A549 (cell line): ENCODE measurements around the gene GGTLC2.
"Not testable (repeated sequence)": the region's sequence is repeated elsewhere in the genome, so short reads cannot be mapped to it uniquely, and the experiment has no call there.

Experiments
- CHD2 ChIP-seq: fragments of 150-350 bp; IDR thresholded peaks from 2 replicates; pipeline ENCODE4 v1.6.1; 2014; ENCODE audit warnings: low read length; ENCODE audit not compliant: partially characterized antibody
- CTCF ChIP-seq: fragments of >200 bp; sonication (Bioruptor Twin); formaldehyde crosslinking; IDR thresholded peaks from 3 replicates; pipeline ENCODE4 v1.5.1; 2016
- NFE2L2 ChIP-seq: fragments of 150-350 bp; conservative IDR thresholded peaks from 2 replicates; pipeline ENCODE4 v1.6.1; 2014; ENCODE audit warnings: low read length
- NPAS2 ChIP-seq: fragments of 250-450 bp; sonication (Bioruptor Pico); IDR thresholded peaks from 2 replicates; pipeline ENCODE4 v1.8.0; 2022; ENCODE audit warnings: mild to moderate bottlenecking, moderate library complexity, borderline replicate concordance
- NR3C1 ChIP-seq: fragments of >200 bp; sonication (Bioruptor Twin); formaldehyde crosslinking; IDR thresholded peaks from 3 replicates; pipeline ENCODE4 v1.6.1; 2017
- PBX3 ChIP-seq: IDR thresholded peaks from 2 replicates; pipeline ENCODE4 v1.6.1; 2012
- POLR2A ChIP-seq: IDR thresholded peaks from 2 replicates; pipeline ENCODE4 v1.6.1; 2012; ENCODE audit warnings: mild to moderate bottlenecking, low read length
- RARB ChIP-seq: fragments of 250-450 bp; sonication (Bioruptor Pico); IDR thresholded peaks from 2 replicates; pipeline ENCODE4 v1.8.0; 2021; ENCODE audit warnings: mild to moderate bottlenecking, moderate library complexity
- RNF2 ChIP-seq: fragments of 200-600 bp; sonication (generic); IDR thresholded peaks from 2 replicates; pipeline ENCODE4 v1.6.1; 2016; ENCODE audit warnings: low read depth, mild to moderate bottlenecking, antibody characterized with exemption, moderate library complexity, borderline replicate concordance
- TF ChIP-seq, protein P1 (sequence below): IDR thresholded peaks from 2 replicates; pipeline ENCODE4 v1.6.1; 2012
- TF ChIP-seq, protein P2 (sequence below): fragments of 200-600 bp; sonication (generic); IDR thresholded peaks from 2 replicates; pipeline ENCODE4 v1.6.1; 2016; ENCODE audit warnings: antibody characterized with exemption, mild to moderate bottlenecking, moderate library complexity

DNA sequence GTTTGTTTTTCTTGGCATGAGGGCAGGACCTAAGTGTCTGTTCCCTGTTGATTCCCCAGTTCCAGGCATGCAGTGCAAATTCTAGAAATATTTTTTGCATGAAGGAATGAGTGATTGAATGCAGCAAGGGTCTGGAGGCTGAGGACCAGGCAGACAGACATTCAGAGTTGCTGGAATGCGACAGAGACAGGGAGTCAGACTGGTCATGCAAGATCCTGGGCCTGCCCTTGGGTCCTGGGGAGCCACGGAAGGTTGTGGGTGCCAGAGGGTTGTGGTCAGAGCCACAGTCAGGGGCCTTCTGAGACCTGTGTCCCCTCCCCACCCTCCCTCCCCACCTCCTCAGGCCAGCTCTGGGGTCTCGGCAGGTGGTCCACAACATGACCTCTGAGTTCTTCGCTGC lies 1.6 kb downstream of the GGTLC2 start:
- TF ChIP-seq POLR2A; CTCF; NR3C1; NPAS2 (CRISPR knock-in tag); CHD2; RNF2; RARB (CRISPR knock-in tag); NFE2L2; PBX3: not testable (repeated sequence)
- TF ChIP-seq, protein P1, sequence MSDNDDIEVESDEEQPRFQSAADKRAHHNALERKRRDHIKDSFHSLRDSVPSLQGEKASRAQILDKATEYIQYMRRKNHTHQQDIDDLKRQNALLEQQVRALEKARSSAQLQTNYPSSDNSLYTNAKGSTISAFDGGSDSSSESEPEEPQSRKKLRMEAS: not testable (repeated sequence)
- TF ChIP-seq, protein P2, sequence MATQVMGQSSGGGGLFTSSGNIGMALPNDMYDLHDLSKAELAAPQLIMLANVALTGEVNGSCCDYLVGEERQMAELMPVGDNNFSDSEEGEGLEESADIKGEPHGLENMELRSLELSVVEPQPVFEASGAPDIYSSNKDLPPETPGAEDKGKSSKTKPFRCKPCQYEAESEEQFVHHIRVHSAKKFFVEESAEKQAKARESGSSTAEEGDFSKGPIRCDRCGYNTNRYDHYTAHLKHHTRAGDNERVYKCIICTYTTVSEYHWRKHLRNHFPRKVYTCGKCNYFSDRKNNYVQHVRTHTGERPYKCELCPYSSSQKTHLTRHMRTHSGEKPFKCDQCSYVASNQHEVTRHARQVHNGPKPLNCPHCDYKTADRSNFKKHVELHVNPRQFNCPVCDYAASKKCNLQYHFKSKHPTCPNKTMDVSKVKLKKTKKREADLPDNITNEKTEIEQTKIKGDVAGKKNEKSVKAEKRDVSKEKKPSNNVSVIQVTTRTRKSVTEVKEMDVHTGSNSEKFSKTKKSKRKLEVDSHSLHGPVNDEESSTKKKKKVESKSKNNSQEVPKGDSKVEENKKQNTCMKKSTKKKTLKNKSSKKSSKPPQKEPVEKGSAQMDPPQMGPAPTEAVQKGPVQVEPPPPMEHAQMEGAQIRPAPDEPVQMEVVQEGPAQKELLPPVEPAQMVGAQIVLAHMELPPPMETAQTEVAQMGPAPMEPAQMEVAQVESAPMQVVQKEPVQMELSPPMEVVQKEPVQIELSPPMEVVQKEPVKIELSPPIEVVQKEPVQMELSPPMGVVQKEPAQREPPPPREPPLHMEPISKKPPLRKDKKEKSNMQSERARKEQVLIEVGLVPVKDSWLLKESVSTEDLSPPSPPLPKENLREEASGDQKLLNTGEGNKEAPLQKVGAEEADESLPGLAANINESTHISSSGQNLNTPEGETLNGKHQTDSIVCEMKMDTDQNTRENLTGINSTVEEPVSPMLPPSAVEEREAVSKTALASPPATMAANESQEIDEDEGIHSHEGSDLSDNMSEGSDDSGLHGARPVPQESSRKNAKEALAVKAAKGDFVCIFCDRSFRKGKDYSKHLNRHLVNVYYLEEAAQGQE: not testable (repeated sequence)
